D721Med (cell line): ENCODE measurements around the gene DGKI.

ENCODE experiments used
- DNase-seq: peaks from one replicate; pipeline ENCODE4 v3.0.0; 2011; ENCODE audit warnings: low spot score; ENCODE audit not compliant: insufficient read length
- FAIRE-seq: peaks from 2 replicates; lab custom pipeline; 2011; peaks lifted over from hg19 to GRCh38; lab: Jason Lieb, UNC
- TF ChIP-seq, protein P1 (sequence below): IDR thresholded peaks from 2 replicates; pipeline ENCODE4 v1.5.1; 2012; ENCODE audit warnings: mild to moderate bottlenecking, control low read depth; ENCODE audit not compliant: insufficient read depth; ENCODE audit errors: missing control alignments

DGKI gene

DNA sequence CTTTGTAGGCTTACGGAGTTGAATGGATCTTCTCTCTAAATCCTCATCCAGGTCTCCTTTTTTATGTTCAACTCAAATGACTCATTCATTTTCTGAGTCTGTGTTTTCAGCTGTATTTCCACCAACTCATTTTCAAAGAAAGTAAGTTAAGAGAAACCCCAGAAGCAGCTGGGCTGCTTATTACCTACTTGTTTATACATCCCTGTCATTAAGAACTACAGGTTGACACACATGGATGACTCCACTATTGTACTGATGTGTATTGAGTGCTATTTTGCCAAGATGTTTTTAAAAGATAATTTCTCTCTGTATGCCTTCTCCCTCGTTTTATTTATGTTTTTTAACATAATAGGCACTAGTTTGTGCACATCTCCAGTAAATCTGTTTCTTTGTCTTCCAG is 41.9 kb downstream of the DGKI start:
- no peak for FAIRE-seq
- DNase-seq: no peak
- TF ChIP-seq, protein P1, sequence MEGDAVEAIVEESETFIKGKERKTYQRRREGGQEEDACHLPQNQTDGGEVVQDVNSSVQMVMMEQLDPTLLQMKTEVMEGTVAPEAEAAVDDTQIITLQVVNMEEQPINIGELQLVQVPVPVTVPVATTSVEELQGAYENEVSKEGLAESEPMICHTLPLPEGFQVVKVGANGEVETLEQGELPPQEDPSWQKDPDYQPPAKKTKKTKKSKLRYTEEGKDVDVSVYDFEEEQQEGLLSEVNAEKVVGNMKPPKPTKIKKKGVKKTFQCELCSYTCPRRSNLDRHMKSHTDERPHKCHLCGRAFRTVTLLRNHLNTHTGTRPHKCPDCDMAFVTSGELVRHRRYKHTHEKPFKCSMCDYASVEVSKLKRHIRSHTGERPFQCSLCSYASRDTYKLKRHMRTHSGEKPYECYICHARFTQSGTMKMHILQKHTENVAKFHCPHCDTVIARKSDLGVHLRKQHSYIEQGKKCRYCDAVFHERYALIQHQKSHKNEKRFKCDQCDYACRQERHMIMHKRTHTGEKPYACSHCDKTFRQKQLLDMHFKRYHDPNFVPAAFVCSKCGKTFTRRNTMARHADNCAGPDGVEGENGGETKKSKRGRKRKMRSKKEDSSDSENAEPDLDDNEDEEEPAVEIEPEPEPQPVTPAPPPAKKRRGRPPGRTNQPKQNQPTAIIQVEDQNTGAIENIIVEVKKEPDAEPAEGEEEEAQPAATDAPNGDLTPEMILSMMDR: no peak

DNA sequence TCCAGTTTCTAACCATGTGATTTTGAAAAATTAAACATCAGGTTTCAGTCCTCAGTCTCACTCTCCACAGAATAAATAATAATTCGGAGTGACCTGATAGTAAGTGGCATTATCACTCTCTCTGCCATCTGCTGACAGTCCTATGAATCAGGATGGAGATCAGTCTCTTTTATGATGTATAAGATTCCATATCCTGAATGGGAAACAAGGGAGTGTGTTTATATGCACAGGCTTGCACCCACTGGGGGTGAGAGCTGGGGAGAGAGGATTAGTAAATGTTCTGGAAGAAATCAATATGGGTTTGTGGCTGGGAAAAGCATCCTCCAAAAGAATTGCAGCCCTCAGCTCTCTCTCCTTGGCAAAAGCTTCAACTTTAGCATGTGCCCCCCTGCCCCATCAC is 45.3 kb downstream of the DGKI start:
- FAIRE-seq (no peak), DNase-seq (no peak)
- TF ChIP-seq, protein P1: no peak

DNA sequence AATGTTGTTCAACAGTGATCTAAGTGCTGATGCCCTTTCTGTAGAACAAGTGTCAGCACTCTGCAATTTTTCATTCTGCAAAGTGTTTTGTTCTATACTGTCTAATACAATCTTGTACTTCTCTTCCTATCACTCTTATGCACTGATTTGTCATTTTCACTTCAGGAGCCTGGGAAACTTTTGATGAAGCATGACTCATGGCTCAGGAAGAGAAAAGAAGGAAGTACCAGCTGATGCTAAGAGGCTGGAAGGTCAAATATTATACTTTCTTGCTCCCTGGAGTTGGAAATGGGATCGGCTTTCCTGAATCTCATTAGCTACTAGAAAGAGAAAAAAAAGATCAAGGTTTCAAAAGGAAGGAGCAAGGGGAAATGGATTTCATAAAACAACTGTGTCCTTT is 45.8 kb downstream of the DGKI start:
- TF ChIP-seq, protein P1: no peak
- DNase-seq: no peak
- no peak for FAIRE-seq

DNA sequence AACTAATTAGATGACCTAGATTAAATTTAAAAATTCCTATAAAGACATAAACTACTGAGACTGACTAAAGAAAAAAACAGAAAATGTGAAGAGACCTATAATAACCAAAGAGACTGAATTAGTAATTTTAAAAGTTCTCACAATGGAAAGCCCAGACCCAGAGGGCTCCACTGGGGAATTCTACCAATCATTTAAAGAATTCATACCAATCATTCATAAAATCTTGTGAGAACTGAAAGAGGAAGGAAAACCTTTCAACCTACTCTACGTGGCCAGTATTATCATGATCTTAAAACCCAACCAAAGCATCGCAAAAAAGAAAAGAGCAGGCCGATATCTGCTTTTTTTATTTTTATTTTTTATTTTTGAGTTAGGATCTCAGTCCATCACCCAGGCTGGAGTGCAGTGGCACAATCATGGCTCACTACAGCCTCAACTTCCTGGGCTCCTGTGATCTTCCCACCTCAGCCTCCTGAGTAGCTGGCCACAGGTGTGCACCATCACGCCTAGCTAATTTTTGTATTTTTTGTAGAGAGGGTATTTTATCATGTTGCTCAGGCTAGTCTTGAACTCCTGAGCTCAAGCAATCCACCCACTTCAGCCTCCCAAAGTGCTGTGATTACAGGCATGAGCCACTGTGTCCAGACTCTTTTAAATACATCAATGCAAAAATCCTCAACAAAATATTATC is 48.6 kb downstream of the DGKI start:
- TF ChIP-seq, protein P1: no peak
- FAIRE-seq: no peak
- DNase-seq: no peak

DNA sequence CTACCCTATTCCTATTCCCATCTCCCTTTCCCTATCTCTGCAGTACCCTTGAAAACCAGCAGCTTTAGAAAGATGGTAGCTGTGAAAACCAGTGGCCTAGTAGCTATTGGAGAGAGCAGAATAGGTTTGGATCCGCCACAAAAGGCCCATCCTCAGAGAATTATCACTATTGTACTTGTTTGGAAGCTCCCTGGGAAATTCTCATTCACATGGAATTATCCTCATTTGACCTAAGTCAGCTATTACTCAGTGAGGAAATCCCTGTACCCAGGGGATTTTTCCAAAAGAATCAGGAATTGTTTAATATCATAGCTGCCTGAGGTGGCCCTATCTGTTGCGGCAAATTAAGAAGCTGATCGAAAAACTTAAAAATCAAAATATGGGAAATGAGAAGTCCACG is 51.6 kb downstream of the DGKI start:
- TF ChIP-seq, protein P1: no peak
- DNase-seq (no peak), FAIRE-seq (no peak)

DNA sequence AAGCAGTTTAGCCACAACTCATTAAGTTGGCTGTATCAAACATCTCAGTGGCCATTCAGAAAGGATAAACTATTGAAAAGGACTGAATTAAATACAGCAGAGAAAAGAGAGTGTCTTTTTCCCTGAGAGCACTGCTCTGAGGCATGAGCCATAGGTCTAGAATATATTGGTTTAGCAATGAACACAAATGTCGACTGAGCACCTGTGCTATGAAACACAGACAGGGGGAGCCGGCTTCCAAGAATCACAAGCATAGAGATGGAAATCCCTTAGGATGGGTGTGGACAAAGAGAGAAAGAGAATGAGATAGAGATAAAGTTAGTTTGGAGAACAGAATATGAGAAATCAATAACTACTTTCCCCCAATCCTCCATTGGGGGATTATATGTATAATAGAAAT is 54.8 kb downstream of the DGKI start:
- TF ChIP-seq, protein P1: no peak
- DNase-seq: no peak
- FAIRE-seq: no peak

DNA sequence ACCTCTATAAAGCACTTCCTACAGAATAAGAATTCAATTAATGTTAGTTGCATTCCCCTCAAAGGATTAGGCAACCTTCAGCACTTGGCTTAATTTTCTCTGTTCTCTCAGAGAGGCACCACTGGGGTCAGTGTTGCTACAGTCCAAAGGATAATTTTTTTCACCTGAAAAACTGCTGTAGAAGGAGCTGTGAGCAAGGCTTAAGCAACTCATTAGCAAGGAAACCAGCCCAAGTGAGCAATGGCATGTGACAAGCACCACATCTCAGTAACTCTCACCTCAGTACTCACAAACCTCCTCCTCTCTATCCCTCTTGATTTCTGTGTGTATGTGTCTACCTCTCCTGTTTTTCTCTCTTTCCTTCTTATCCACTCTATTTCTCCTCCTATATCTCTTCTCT is 55.9 kb downstream of the DGKI start:
- DNase-seq: no peak
- no peak for FAIRE-seq
- TF ChIP-seq, protein P1: no peak
